ENCODE measurements around the gene SAGE1.
"Not testable (repeated sequence)": the region's sequence is repeated elsewhere in the genome, so short reads cannot be mapped to it uniquely, and the experiment has no call there.

SAGE1 gene

GRCh38 chrX:135893294-135893817 lies at the start of gene SAGE1, which contains the start of gene CT45A10:
Gene SAGE1 (plus strand): TSS chrX:135893716. CDS start chrX:135896243, 2,527 bp downstream.
Gene CT45A10 (minus strand): TSS chrX:135893444. CDS start chrX:135885344, 8,100 bp downstream.
- no peak for DNase-seq

GRCh38 chrX:135854438-135854837 lies 39.1 kb upstream of the SAGE1 start, which contains the start of gene CT45A8:
Gene CT45A8 (minus strand): TSS chrX:135854538. CDS start chrX:135850783, 3,755 bp downstream.
- DNase-seq = not testable (repeated sequence)

DNA sequence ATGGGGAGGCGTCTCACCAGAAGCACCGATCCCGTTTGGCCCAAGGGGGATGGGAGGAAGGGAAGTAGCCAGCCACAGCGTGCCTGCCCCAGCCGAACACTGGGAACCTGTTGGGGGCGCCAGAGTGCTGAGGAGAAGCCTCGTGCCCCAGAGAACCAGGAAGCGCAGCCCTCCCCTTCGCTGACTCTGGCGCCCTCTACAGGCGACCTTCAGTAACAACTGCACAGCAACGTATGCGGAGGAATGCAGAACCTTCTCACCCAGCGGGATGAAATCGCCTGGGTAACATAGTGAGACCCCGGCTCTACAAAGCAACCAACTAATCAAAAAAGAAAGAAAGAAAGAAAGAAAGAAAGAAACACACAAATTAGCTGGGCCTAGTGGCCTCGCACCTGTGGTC lies 21.8 kb upstream of the SAGE1 start, which contains the start of gene CT45A9:
Gene CT45A9, minus strand, starts transcription at position 101 of the 400 bp plus-strand sequence. CDS start 3,751 bp downstream, outside the sequence.
- DNase-seq = not testable (repeated sequence)

DNA sequence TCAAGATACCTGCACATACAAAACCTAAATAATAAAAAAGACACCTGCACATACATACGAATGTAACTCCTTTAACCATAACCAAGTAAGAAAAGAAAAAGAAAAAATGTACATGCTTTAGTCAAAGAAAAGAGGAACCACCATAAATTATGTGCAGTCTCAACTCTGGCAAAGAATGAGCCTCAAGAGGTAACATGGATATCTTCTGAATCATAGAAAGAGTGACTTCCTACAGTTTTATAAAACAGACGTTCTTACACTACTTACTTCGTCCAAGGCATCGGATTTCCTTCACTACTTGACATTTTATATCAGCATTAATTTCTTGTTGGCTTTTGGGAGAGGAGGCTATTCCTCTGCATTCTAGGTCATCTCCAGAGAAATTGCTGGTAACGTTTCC lies 10.8 kb upstream of the SAGE1 start:
- DNase-seq = not testable (repeated sequence)

DNA sequence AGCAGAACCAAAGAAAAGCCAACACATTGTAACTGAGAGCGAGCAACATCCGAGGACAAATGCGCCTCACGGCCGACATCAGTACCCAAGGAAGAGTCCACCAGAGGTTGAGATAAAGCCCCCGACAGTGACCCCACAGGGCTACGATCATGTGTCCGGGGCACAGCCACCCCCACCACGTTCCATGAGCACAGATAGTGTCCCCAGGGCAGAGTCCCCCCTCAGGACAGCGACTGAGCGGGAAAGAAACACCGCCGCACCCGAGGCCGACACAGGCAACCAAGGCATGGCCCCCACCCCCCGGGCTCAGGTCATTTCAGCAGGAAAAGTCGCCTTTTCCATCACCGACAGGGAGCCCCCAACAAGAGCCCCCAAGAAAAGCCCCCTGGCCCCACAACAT lies 5.3 kb upstream of the SAGE1 start:
- not testable (repeated sequence) for DNase-seq

DNA sequence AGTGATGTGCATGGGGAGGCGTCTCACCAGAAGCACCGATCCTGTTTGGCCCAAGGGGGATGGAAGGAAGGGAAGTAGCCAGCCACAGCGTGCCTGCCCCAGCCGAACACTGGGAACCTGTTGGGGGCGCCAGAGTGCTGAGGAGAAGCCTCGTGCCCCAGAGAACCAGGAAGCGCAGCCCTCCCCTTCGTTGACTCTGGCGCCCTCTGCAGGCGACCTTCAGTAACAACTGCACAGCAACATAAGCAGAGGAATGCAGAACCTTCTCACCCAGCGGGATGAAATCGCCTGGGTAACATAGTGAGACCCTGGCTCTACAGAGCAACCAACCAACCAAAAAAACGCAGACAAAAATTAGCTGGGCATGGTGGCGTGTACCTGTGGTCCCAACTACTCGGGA lies 4.5 kb upstream of the SAGE1 start:
- peak; percentile 6 for DNase-seq

DNA sequence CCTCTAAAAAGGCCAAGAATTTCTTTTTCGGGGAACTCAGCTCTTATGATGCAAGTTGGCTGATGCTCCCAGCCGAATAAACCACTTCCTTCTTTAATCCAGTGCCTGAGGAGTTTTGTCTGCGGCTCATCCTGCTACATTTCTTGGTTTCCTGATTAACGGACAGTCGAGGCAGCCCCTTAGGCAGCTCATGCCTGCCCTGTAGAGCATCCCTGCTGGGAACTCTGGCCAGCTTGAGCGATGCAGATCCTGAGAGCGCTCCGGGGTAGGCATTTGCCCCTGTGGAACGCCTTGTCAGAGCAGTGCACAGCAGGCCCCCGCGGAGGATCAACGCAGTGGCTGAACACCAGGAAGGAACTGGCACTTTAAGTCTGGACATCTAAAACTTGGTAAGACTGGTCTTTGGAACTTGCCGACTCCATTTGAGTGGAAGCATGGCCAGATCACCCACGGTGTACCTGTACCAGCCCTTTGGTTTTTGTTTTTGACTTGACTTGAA lies 3.4 kb upstream of the SAGE1 start:
- DNase-seq = no peak

DNA sequence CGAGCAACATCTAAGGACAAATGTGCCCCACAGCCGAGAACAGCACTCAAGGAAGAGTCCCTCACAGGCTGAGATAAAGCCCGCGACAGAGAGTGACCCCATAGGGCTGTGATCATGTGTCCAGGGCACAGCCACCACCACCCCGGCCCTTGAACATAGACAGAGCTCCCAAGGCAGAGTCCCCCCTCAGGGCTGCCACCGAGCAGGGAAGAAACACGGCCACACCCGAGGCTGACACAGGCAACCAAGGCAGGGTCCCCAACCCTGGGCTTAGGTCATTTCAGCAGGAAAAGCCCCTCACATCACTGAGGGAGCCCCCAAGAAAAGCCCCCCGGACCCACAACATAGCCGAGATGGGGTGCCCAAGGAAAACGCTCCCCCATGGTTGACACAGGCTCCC lies 735 bp upstream of the SAGE1 start:
- DNase-seq = no peak

GRCh38 chrX:135910251-135910650 lies 16.7 kb downstream of the SAGE1 start:
- no peak for DNase-seq

GRCh38 chrX:135914404-135914803 lies 20.9 kb downstream of the SAGE1 start:
- DNase-seq = no peak

- DNase-seq = not testable (repeated sequence)
These were observed 27.0 kb downstream of the SAGE1 start for GRCh38 chrX:135920516-135920915.

- no peak for DNase-seq
These were observed 29.8 kb downstream of the SAGE1 start for GRCh38 chrX:135923353-135923752.

GRCh38 chrX:135927897-135928296 lies 34.4 kb downstream of the SAGE1 start:
- DNase-seq = no peak

- DNase-seq = peak; percentile 35
These were observed 38.4 kb downstream of the SAGE1 start for GRCh38 chrX:135931644-135932487.

- no peak for DNase-seq
These were observed 51.0 kb downstream of the SAGE1 start for GRCh38 chrX:135944486-135944885.

- no peak for DNase-seq
These were observed 57.8 kb downstream of the SAGE1 start for GRCh38 chrX:135951291-135951690.
